A673 (cell line): ENCODE data around the gene TMEM176A.

Experiments used
- EZH2 ChIP-seq: fragments of 200-600 bp; sonication (generic); IDR thresholded peaks from 2 replicates; pipeline ENCODE4 v1.6.1; 2017; ENCODE audit warnings: borderline replicate concordance, low read depth, mild to moderate bottlenecking, mixed read lengths, antibody characterized with exemption, low read length; ENCODE audit not compliant: poor library complexity, severe bottlenecking
- TF ChIP-seq, protein P1 (sequence below): fragments of 300-800, 200-600 bp; sonication (generic); conservative IDR thresholded peaks from 2 replicates; pipeline ENCODE4 v1.5.1; 2017; ENCODE audit warnings: low read depth, mild to moderate bottlenecking, antibody characterized with exemption, low read length, moderate library complexity, mixed read lengths

DNA sequence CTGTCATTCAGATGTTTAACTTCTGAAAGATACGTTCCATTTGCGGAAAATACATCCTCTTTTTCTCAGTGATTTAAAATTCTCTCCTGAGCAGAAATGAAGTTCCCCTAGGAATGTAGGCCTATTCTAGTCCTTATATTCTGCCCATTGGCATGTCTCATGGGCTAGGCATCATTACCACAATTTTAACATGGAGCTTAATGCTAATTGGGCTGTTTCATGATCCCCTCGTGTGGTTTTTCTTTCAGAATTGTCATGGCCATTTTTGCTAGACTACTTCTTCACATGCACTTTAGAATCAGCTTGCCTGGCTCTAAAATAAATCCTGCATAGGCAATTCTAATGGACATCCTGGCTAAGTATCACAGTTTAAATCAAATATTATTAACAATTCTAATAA, 1.4 kb upstream of the TMEM176A start:
- TF ChIP-seq, protein P1, sequence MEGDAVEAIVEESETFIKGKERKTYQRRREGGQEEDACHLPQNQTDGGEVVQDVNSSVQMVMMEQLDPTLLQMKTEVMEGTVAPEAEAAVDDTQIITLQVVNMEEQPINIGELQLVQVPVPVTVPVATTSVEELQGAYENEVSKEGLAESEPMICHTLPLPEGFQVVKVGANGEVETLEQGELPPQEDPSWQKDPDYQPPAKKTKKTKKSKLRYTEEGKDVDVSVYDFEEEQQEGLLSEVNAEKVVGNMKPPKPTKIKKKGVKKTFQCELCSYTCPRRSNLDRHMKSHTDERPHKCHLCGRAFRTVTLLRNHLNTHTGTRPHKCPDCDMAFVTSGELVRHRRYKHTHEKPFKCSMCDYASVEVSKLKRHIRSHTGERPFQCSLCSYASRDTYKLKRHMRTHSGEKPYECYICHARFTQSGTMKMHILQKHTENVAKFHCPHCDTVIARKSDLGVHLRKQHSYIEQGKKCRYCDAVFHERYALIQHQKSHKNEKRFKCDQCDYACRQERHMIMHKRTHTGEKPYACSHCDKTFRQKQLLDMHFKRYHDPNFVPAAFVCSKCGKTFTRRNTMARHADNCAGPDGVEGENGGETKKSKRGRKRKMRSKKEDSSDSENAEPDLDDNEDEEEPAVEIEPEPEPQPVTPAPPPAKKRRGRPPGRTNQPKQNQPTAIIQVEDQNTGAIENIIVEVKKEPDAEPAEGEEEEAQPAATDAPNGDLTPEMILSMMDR, result no peak
- TF ChIP-seq EZH2, result no peak
